GOT3 (cell line): Measurements from ENCODE around the gene NFXL1.

Source experiments
- DNase-seq: peaks from one replicate; lab custom pipeline; 2025; ENCODE audit warnings: mixed read lengths; lab: John Stamatoyannopoulos, UW

The NFXL1 gene

GRCh38 chr4:47891928-47892327, 22.5 kb downstream of the NFXL1 start:
- DNase-seq = no peak

- no peak for DNase-seq
Measured at GRCh38 chr4:47882228-47882627, 32.2 kb downstream of the NFXL1 start.

- no peak for DNase-seq
Measured at GRCh38 chr4:47879458-47879857, 34.9 kb downstream of the NFXL1 start.

GRCh38 chr4:47876784-47877546, 37.4 kb downstream of the NFXL1 start:
- DNase-seq = no peak

GRCh38 chr4:47876310-47876709, 38.1 kb downstream of the NFXL1 start:
- DNase-seq = no peak

- DNase-seq = no peak
Measured at GRCh38 chr4:47873877-47874541, 40.4 kb downstream of the NFXL1 start.

- DNase-seq = no peak
Measured at GRCh38 chr4:47863486-47863885, 50.9 kb downstream of the NFXL1 start.

- no peak for DNase-seq
Measured at GRCh38 chr4:47862297-47862696, 52.1 kb downstream of the NFXL1 start.

GRCh38 chr4:47860305-47860704, 54.1 kb downstream of the NFXL1 start:
- no peak for DNase-seq

GRCh38 chr4:47858006-47858405, 56.4 kb downstream of the NFXL1 start:
- no peak for DNase-seq

- DNase-seq = no peak
Measured at GRCh38 chr4:47856713-47857112, 57.7 kb downstream of the NFXL1 start.

GRCh38 chr4:47855350-47855749, 59.0 kb downstream of the NFXL1 start:
- DNase-seq = no peak

- DNase-seq = no peak
Measured at GRCh38 chr4:47852136-47852535, 62.2 kb downstream of the NFXL1 start.

GRCh38 chr4:47849466-47849865, 64.9 kb downstream of the NFXL1 start:
- DNase-seq = no peak

GRCh38 chr4:47848041-47848440, 66.3 kb downstream of the NFXL1 start:
- no peak for DNase-seq

GRCh38 chr4:47842985-47843384, 71.4 kb downstream of the NFXL1 start:
- DNase-seq = no peak

- no peak for DNase-seq
Measured at GRCh38 chr4:47840291-47840690, 74.1 kb downstream of the NFXL1 start.

- DNase-seq = no peak
Measured at GRCh38 chr4:47839259-47839658, 75.1 kb downstream of the NFXL1 start.

- no peak for DNase-seq
Measured at GRCh38 chr4:47838445-47838844, 75.9 kb downstream of the NFXL1 start.

- no peak for DNase-seq
Measured at GRCh38 chr4:47837908-47838294, 76.5 kb downstream of the NFXL1 start, which contains the start of gene CORIN. Gene CORIN, minus strand, starts transcription at chr4:47838067. Its CDS starts 118 bp downstream, at chr4:47837949.

- DNase-seq = no peak
Measured at GRCh38 chr4:47837094-47837907, 77.1 kb downstream of the NFXL1 start.

- DNase-seq = peak; percentile 24
Measured at GRCh38 chr4:47836641-47837093, 77.7 kb downstream of the NFXL1 start.

GRCh38 chr4:47835494-47835893, 78.9 kb downstream of the NFXL1 start:
- DNase-seq = no peak
